Panc1 (cell line): ENCODE measurements around the gene SLC35F2.

Experiments used
- CTCF ChIP-seq: fragments of 450-650 bp; IDR thresholded peaks from 2 replicates; pipeline ENCODE4 v1.5.1; 2017; ENCODE audit warnings: mild to moderate bottlenecking
- POLR2AphosphoS5 ChIP-seq: IDR thresholded peaks from 2 replicates; pipeline ENCODE4 v1.6.1; 2012; ENCODE audit warnings: mild to moderate bottlenecking, low read depth, low read length, moderate library complexity
- REST ChIP-seq, 2 experiments: IDR thresholded peaks; 2 replicates each; pipeline ENCODE4 v1.6.1; 2011 to 2012; ENCODE audit warnings: low read depth in 2 of 2, control low read depth in 1 of 2, low read length in 1 of 2, mild to moderate bottlenecking in 1 of 2, moderate library complexity in 1 of 2; ENCODE audit not compliant: insufficient read depth in 1 of 2
- SIN3A ChIP-seq: IDR thresholded peaks from 2 replicates; pipeline ENCODE4 v1.6.1; 2012; ENCODE audit warnings: low read depth, mild to moderate bottlenecking, low read length, moderate library complexity, borderline replicate concordance; ENCODE audit not compliant: insufficient read depth
- TCF7L2 ChIP-seq: IDR thresholded peaks from 2 replicates; pipeline ENCODE4 v1.6.1; 2011; ENCODE audit warnings: mild to moderate bottlenecking, low read depth, low read length, inconsistent platforms

DNA sequence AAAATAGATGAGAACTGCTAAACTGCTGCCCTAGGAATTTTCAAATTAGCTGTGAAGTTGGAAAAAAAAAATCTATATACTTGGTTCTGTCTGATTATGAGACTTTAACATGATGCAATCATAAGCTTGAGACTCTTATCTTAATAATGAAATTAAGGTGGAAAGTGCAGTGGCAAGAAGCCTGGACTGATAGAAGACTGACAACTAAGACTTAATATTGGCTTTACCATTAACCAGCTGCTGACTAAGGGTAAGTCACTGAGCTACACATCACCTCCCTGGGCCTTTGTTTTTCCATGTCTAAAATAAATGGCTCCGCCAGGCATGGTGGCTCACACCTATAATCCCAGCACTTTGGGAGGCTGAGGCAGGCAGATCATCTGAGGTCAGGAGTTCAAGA, 56.9 kb downstream of the SLC35F2 start:
- TF ChIP-seq CTCF (no peak), REST (IDR thresholded peaks at IDR 0.05; ENCODE audit: insufficient read depth in 1 of 2, low read depth in 2 of 2, low read length in 1 of 2) (no peak), SIN3A (no peak), POLR2AphosphoS5 (no peak), TCF7L2 (no peak)
